Neural progenitor cell (in vitro differentiated cells): ENCODE measurements around the gene AIFM3. TPM values are rescaled to one million over a fixed set of nuclear protein-coding genes. Genes with fewer than 3 reads are reported as not detected.

Source experiments
- DNase-seq: peaks from one replicate; pipeline ENCODE4 v3.0.0-alpha.2; 2016; ENCODE audit warnings: low spot score
- H2AFZ ChIP-seq: fragments of 200-600 bp; sonication (generic); replicated peaks from 2 replicates; pipeline ENCODE4 v1.6.1; 2016; ENCODE audit warnings: antibody characterized with exemption
- H3F3A ChIP-seq: fragments of 200-600 bp; sonication (generic); 2 replicates; pipeline ENCODE4 v1.6.1; 2016; ENCODE audit warnings: antibody characterized with exemption, low read depth
- H3K27ac ChIP-seq: fragments of 200-600 bp; sonication (generic); 2 replicates; pipeline ENCODE4 v1.5.1; 2016; ENCODE audit warnings: mild to moderate bottlenecking
- H3K27me3 ChIP-seq: fragments of 200-600 bp; sonication (generic); 2 replicates; pipeline ENCODE4 v1.6.1; 2016; ENCODE audit warnings: mild to moderate bottlenecking, moderate library complexity
- H3K36me3 ChIP-seq: fragments of 200-600 bp; sonication (generic); 2 replicates; pipeline ENCODE4 v1.5.1; 2016
- H3K4me1 ChIP-seq: fragments of 200-600 bp; sonication (generic); 2 replicates; pipeline ENCODE4 v1.6.1; 2016; ENCODE audit warnings: mixed run types
- H3K4me2 ChIP-seq: fragments of 200-600 bp; sonication (generic); 2 replicates; pipeline ENCODE4 v1.6.1; 2016
- H3K4me3 ChIP-seq: fragments of 200-600 bp; sonication (generic); 2 replicates; pipeline ENCODE4 v1.5.1; 2016
- H3K79me2 ChIP-seq: fragments of 200-600 bp; sonication (generic); 2 replicates; pipeline ENCODE4 v1.6.1; 2016; ENCODE audit warnings: low read depth
- H3K9ac ChIP-seq: fragments of 200-600 bp; sonication (generic); 2 replicates; pipeline ENCODE4 v1.6.1; 2016
- H3K9me3 ChIP-seq: fragments of 200-600 bp; sonication (generic); 2 replicates; pipeline ENCODE4 v1.5.1; 2016; ENCODE audit warnings: low read depth
- H4K20me1 ChIP-seq: fragments of 200-600 bp; sonication (generic); 2 replicates; pipeline ENCODE4 v1.6.1; 2016; ENCODE audit warnings: low read depth
- H3K27ac Mint-ChIP-seq: 3 replicates; pipeline ENCODE4 v1.8.0; 2021; ENCODE audit warnings: mixed read lengths
- H3K27me3 Mint-ChIP-seq: 2 replicates; pipeline ENCODE4 v1.8.0; 2022; ENCODE audit warnings: low read depth, mild to moderate bottlenecking, inconsistent platforms, moderate library complexity, mixed read lengths; ENCODE audit not compliant: insufficient read depth
- H3K36me3 Mint-ChIP-seq: 3 replicates; pipeline ENCODE4 v1.8.0; 2021; ENCODE audit warnings: mixed read lengths
- H3K4me1 Mint-ChIP-seq: 3 replicates; pipeline ENCODE4 v1.8.0; 2021; ENCODE audit warnings: mixed read lengths
- H3K4me3 Mint-ChIP-seq: 3 replicates; pipeline ENCODE4 v1.8.0; 2021; ENCODE audit warnings: mild to moderate bottlenecking, moderate library complexity, mixed read lengths
- H3K9me3 Mint-ChIP-seq: 3 replicates; pipeline ENCODE4 v1.8.0; 2020; ENCODE audit warnings: mixed read lengths
- EZH2 ChIP-seq: fragments of 200-600 bp; sonication (generic); IDR thresholded peaks from 2 replicates; pipeline ENCODE4 v1.6.1; 2017; ENCODE audit warnings: antibody characterized with exemption, mild to moderate bottlenecking, moderate library complexity
- EZH2phosphoT487 ChIP-seq: fragments of 200-600 bp; sonication (generic); IDR thresholded peaks from 2 replicates; pipeline ENCODE4 v1.6.1; 2017; ENCODE audit warnings: antibody characterized with exemption
- total RNA-seq: library from RNA; depleted of rRNA; stranded (reverse); fragments of >200 nt; gene quantifications from 2 replicates; pipeline ENCODE4 v1.2.3, GENCODE V29; 2015; ENCODE audit warnings: low replicate concordance
- TF ChIP-seq, protein P1 (sequence below): fragments of 200-600 bp; sonication (generic); IDR thresholded peaks from 2 replicates; pipeline ENCODE4 v1.5.1; 2017; ENCODE audit warnings: antibody characterized with exemption, mild to moderate bottlenecking

The AIFM3 gene
- total RNA-seq, 1 donor from 2014 or later = 4.3 TPM

DNA sequence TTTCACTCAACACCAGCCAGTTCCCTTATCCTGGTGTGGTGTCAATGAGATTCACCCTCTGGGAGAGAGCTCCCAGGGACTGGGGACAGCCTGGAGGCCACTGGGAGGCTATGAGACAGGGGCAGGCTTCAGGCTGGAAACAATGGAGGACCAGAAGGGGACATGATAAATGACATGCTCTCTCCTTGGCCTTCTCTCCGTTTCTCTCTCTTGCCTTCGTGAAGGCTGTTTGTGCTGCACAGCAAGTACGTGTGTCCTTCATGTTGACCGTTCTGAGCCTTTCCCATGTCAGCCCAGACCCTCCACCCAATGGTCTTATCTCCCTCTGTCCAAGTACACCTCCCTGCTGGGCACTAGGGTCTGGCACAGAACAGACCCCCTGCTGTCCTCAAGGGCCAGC, 13.5 kb downstream of the AIFM3 start:
- Histone ChIP-seq H3K4me1 (peaks cover 24% of the 10 kb centered on the region), H3K27ac (no peak overlapping the region), H2AFZ (no peak overlapping the region), H3K4me3 (no peak overlapping the region), H3K4me2 (peak overlapping the region; percentile 67), H3K9ac (no peak overlapping the region), H3F3A (peaks cover 28% of the 10 kb centered on the region), H3K9me3 (no peaks in the 10 kb centered on the region), H3K79me2 (peaks cover 22% of the 10 kb centered on the region), H3K27me3 (no peaks in the 10 kb centered on the region), H4K20me1 (no peaks in the 10 kb centered on the region), H3K36me3 (no peaks in the 10 kb centered on the region)
- no peak for TF ChIP-seq EZH2
- TF ChIP-seq EZH2phosphoT487 = no peak
- TF ChIP-seq, protein P1, sequence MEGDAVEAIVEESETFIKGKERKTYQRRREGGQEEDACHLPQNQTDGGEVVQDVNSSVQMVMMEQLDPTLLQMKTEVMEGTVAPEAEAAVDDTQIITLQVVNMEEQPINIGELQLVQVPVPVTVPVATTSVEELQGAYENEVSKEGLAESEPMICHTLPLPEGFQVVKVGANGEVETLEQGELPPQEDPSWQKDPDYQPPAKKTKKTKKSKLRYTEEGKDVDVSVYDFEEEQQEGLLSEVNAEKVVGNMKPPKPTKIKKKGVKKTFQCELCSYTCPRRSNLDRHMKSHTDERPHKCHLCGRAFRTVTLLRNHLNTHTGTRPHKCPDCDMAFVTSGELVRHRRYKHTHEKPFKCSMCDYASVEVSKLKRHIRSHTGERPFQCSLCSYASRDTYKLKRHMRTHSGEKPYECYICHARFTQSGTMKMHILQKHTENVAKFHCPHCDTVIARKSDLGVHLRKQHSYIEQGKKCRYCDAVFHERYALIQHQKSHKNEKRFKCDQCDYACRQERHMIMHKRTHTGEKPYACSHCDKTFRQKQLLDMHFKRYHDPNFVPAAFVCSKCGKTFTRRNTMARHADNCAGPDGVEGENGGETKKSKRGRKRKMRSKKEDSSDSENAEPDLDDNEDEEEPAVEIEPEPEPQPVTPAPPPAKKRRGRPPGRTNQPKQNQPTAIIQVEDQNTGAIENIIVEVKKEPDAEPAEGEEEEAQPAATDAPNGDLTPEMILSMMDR = no peak
- no peak for DNase-seq
- Mint-ChIP-seq H3K27me3 (peaks cover 13% of the 10 kb centered on the region), H3K9me3 (no peaks in the 10 kb centered on the region), H3K36me3 (peaks cover 6% of the 10 kb centered on the region), H3K4me1 (peaks cover 29% of the 10 kb centered on the region), H3K4me3 (peak overlapping the region; percentile 77), H3K27ac (no peak overlapping the region)

DNA sequence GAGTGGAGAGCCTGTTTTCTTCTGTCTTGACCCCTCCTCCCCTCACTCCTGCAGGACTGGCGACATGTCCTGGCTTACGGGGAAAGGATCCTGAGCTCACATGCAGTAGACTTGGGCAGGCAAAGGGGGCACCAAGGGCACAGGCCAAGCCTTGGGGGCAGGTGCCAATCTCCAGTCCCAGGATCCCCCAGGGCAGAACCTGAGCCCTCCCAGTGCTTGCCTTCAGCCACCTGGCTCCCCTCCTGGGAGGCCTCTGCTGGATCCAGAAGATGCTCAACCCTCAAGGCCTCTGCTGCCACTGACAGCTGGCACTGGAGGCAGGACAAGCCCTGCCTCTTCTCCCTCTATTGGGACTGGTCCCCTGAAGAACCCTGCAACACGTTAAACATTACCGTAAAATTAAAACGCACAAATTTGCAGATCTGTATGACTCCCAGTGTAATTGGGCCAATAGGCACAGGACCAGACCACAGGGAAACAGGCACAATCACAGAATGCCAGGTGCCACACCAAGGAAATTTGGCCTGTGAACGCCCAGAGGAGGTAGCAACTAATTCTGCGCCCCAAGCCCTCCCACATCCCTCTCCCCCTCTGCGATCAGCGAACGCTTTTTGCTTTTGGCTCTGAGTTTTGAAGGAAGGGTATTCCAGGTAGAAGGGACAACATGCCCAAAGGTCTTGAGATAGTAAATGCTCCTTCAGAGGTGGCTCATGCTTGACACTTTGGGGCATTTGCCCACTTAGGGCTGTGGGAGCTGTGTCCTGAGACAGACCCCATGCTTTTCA, 14.1 kb downstream of the AIFM3 start:
- no peaks in the 10 kb centered on the region for H4K20me1 ChIP-seq
- Mint-ChIP-seq H3K27me3 (peaks cover 13% of the 10 kb centered on the region), H3K27ac (peak overlapping the region; percentile 87), H3K36me3 (peaks cover 6% of the 10 kb centered on the region), H3K4me1 (peaks cover 26% of the 10 kb centered on the region), H3K9me3 (no peaks in the 10 kb centered on the region), H3K4me3 (peak overlapping the region; percentile 99)
- peak overlapping the region; percentile 75 for H2AFZ ChIP-seq
- H3K4me2 ChIP-seq = peak overlapping the region; percentile 92
- no peaks in the 10 kb centered on the region for H3K27me3 ChIP-seq
- H3K79me2 ChIP-seq = peaks cover 22% of the 10 kb centered on the region
- H3K4me3 ChIP-seq = peak overlapping the region; percentile 66
- H3K4me1 ChIP-seq = peaks cover 24% of the 10 kb centered on the region
- TF ChIP-seq, protein P1 = no peak
- no peak for TF ChIP-seq EZH2
- TF ChIP-seq EZH2phosphoT487 = no peak
- H3K36me3 ChIP-seq = no peaks in the 10 kb centered on the region
- H3F3A ChIP-seq = peaks cover 28% of the 10 kb centered on the region
- DNase-seq = no peak
- H3K27ac ChIP-seq = peak overlapping the region; percentile 40
- peak overlapping the region; percentile 66 for H3K9ac ChIP-seq
- no peaks in the 10 kb centered on the region for H3K9me3 ChIP-seq

DNA sequence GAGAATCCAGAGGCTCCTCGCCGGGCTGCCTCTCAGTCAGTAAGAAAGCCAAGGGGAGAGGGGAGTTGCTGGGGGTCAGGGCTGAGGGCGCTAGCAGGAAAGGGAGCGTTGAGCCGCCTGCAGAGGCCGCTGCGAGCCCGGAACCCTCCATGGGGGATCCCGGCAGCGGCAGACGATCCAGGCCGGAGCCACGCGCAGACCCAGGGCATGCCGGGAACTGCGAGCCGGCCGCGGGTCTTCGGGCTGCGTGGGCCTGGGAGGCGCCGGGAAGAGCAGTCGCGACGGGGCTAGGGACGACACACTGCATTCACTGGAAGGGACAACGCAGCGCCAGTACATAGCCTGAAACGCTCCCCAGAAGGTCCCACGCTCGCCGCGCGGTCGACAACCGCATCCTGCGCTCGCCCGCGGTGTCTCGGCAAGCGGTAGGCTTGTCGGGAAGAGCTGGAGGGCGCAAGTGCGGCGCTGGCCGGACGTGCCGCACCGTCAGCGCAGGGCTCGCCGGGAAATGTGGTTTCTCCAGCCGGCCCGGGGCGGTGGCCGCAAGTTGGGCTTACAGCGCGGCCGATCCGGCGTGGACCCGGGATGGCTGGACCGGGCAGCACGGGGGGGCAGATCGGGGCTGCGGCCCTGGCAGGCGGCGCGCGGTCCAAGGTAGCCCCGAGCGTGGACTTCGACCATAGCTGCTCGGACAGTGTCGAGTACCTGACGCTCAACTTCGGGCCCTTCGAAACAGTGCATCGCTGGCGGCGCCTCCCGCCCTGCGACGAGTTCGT, 14.9 kb downstream of the AIFM3 start, which contains the start of gene LZTR1:
Gene LZTR1, plus strand, starts transcription at position 511 of the 776 bp plus-strand sequence. Its CDS starts 75 bp downstream, at position 586.
- H3K27me3 Mint-ChIP-seq = peaks cover 11% of the 10 kb centered on the region
- H2AFZ ChIP-seq = peak within 1 kb of the TSS; percentile 75
- no peaks in the 10 kb centered on the region for H3K9me3 Mint-ChIP-seq
- H3F3A ChIP-seq = peaks cover 28% of the 10 kb centered on the region
- H3K9me3 ChIP-seq = no peaks in the 10 kb centered on the region
- H3K9ac ChIP-seq = peak within 1 kb of the TSS; percentile 66
- DNase-seq = peak; percentile 91
- peak within 1 kb of the TSS; percentile 92 for H3K4me2 ChIP-seq
- peak within 1 kb of the TSS; percentile 40 for H3K27ac ChIP-seq
- H3K27ac Mint-ChIP-seq = peak within 1 kb of the TSS; percentile 97
- TF ChIP-seq EZH2phosphoT487 (no peak), EZH2 (peak; percentile 48)
- TF ChIP-seq, protein P1 = peak; percentile 49
- no peaks in the 10 kb centered on the region for H3K27me3 ChIP-seq
- peak within 1 kb of the TSS; percentile 99 for H3K4me3 Mint-ChIP-seq
- peak within 1 kb of the TSS; percentile 66 for H3K4me3 ChIP-seq
- H3K36me3 Mint-ChIP-seq = peaks cover 12% of the 10 kb centered on the region
- H4K20me1 ChIP-seq = no peaks in the 10 kb centered on the region
- peaks cover 26% of the 10 kb centered on the region for H3K4me1 Mint-ChIP-seq
- H3K4me1 ChIP-seq = peaks cover 24% of the 10 kb centered on the region
- H3K36me3 ChIP-seq = no peaks in the 10 kb centered on the region
- H3K79me2 ChIP-seq = peaks cover 22% of the 10 kb centered on the region
